Endothelial cell of umbilical vein (primary cell): ENCODE data around the gene CDCP2.

Source experiments
- CTCF ChIP-seq, 2 donors: IDR thresholded peaks; 1 replicate in 1 of 2; 2 replicates in 1 of 2; pipeline ENCODE4 v1.5.1; 2011; ENCODE audit warnings: low read length in 2 of 2, mild to moderate bottlenecking in 2 of 2, moderate library complexity in 2 of 2, control low read depth in 1 of 2, inconsistent platforms in 1 of 2, low read depth in 1 of 2; ENCODE audit not compliant: insufficient read depth in 1 of 2; ENCODE audit errors: extremely low read depth in 1 of 2
- EZH2 ChIP-seq: IDR thresholded peaks from 2 replicates; pipeline ENCODE4 v1.6.1; 2012; ENCODE audit warnings: borderline replicate concordance, low read depth, mild to moderate bottlenecking, moderate library complexity, low read length, inconsistent platforms; ENCODE audit not compliant: severe bottlenecking
- GATA2 ChIP-seq: IDR thresholded peaks from 2 replicates; pipeline ENCODE4 v1.7.0; 2011; ENCODE audit warnings: low read depth, mild to moderate bottlenecking, moderate library complexity, mixed read lengths, low read length; ENCODE audit not compliant: insufficient read length, insufficient read depth
- MYC ChIP-seq: IDR thresholded peaks from one replicate; pipeline ENCODE4 v1.6.1; 2011; ENCODE audit warnings: mild to moderate bottlenecking, low read depth, low read length
- POLR2A ChIP-seq: IDR thresholded peaks from 2 replicates; pipeline ENCODE4 v1.6.1; 2012; ENCODE audit warnings: low read depth, mild to moderate bottlenecking, control low read depth, low read length
- POLR2AphosphoS5 ChIP-seq: IDR thresholded peaks from 2 replicates; pipeline ENCODE4 v1.6.1; 2012; ENCODE audit warnings: low read depth, mild to moderate bottlenecking, control low read depth, low read length, moderate library complexity; ENCODE audit not compliant: insufficient read depth

GRCh38 chr1:54200519-54200997, 47.8 kb upstream of the CDCP2 start:
- TF ChIP-seq EZH2 (no peak), CTCF (IDR thresholded peaks at IDR 0.05; ENCODE audit: extremely low read depth in 1 of 2, insufficient read depth in 1 of 2, low read depth in 1 of 2, low read length in 2 of 2) (no peak), POLR2A (no peak), POLR2AphosphoS5 (no peak), MYC (no peak), GATA2 (no peak)
